ENCODE results near the gene ZFHX3. TPM values are rescaled to one million over a fixed set of nuclear protein-coding genes. Genes with fewer than 3 reads are reported as not detected.

Gene ZFHX3, protein sequence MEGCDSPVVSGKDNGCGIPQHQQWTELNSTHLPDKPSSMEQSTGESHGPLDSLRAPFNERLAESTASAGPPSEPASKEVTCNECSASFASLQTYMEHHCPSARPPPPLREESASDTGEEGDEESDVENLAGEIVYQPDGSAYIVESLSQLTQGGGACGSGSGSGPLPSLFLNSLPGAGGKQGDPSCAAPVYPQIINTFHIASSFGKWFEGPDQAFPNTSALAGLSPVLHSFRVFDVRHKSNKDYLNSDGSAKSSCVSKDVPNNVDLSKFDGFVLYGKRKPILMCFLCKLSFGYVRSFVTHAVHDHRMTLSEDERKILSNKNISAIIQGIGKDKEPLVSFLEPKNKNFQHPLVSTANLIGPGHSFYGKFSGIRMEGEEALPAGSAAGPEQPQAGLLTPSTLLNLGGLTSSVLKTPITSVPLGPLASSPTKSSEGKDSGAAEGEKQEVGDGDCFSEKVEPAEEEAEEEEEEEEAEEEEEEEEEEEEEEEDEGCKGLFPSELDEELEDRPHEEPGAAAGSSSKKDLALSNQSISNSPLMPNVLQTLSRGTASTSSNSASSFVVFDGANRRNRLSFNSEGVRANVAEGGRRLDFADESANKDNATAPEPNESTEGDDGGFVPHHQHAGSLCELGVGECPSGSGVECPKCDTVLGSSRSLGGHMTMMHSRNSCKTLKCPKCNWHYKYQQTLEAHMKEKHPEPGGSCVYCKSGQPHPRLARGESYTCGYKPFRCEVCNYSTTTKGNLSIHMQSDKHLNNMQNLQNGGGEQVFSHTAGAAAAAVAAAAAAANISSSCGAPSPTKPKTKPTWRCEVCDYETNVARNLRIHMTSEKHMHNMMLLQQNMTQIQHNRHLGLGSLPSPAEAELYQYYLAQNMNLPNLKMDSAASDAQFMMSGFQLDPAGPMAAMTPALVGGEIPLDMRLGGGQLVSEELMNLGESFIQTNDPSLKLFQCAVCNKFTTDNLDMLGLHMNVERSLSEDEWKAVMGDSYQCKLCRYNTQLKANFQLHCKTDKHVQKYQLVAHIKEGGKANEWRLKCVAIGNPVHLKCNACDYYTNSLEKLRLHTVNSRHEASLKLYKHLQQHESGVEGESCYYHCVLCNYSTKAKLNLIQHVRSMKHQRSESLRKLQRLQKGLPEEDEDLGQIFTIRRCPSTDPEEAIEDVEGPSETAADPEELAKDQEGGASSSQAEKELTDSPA (N-terminal part only)
- 29.3 TPM for total RNA-seq
- 2.3 TPM for polyA plus RNA-seq (ENCODE audit: insufficient read depth, low read depth, low replicate concordance)
- long read RNA-seq, donor 1, partial matches to known transcripts: 13 of 13 reads
- long read RNA-seq, donor 1, other reads (novel, unspliced or antisense): 0 of 13 reads
- long read RNA-seq, donor 2: 0 reads
- long read RNA-seq, donor 3, partial matches to known transcripts: 7 of 7 reads
- long read RNA-seq, donor 3, other reads (novel, unspliced or antisense): 0 of 7 reads
- long read RNA-seq, donor 4: 0 reads
- long read RNA-seq, donor 5: 0 reads
- long read RNA-seq, donor 6: 0 reads
- long read RNA-seq, donor 7, partial matches to known transcripts: 7 of 37 reads
- long read RNA-seq, donor 7, other reads (novel, unspliced or antisense): 30 of 37 reads
- long read RNA-seq, donor 8, partial matches to known transcripts: 25 of 25 reads
- long read RNA-seq, donor 8, other reads (novel, unspliced or antisense): 0 of 25 reads
- long read RNA-seq, donor 9: 0 reads
- long read RNA-seq, donor 10: 0 reads

DNA sequence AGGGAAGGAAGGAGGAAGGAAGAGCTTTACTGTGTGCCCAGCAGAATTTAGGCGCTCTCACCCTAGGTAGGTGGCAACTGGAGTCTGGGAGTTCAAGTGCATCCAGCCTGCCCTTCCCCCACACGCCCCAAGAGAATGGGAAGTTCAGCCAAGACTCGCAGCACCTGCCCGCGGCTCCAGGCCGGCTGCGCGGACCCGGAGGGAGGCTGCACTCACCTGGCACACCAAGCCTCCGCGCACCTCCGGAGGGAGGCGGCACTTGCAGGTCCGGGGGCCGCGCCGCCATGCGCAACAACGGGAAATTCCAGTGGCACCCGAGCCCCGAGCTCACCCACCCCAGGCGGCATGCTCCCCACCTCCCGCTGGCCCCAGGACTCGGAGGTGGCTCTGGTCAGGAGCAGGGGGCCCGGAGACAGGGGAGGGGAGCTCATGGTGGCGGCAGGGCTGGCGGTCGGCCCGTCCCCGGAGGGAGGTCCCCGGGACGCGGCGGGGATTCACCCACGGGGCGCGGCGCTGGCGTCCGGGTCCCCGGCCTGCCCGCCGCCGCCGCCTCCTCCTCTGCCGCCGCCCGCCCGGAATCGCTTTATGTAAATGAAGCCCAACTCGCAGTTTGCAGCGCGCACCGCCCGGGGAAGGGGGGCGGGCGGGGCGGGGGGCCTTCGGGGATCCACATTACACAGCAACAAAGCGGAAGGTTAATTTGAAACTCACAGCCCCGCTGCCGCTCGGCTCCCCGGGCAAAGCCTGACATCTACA, at the start of gene ZFHX3:
Gene ZFHX3 (minus strand): TSS at position 593 of the 756 bp plus-strand sequence. CDS start 87,983 bp downstream, outside the sequence.
- Histone ChIP-seq H3K27ac (ENCODE audit: low read depth in 2 of 2, low read length in 2 of 2) (peak within 1 kb of the TSS; percentile 88 to 94), H3K9me3 (ENCODE audit: control insufficient read depth in 2 of 3, insufficient read depth in 1 of 3, low read length in 3 of 3) (no peaks in the 10 kb centered on the region), H3K9ac (ENCODE audit: low read length in 3 of 3) (peak within 1 kb of the TSS; percentile 45 to 62 (median 56)), H3K27me3 (ENCODE audit: control insufficient read depth, insufficient read depth, low read length) (no peaks in the 10 kb centered on the region), H3K4me3 (ENCODE audit: low read length in 3 of 3) (peak within 1 kb of the TSS; percentile 49 to 68 (median 66)), H3K4me1 (ENCODE audit: control insufficient read depth in 2 of 3, insufficient read depth in 2 of 3, low read depth in 1 of 3, low read length in 3 of 3) (peaks cover 5 to 12% (median 10%) of the 10 kb centered on the region in 3 donors), H3K36me3 (ENCODE audit: control insufficient read depth in 2 of 3, insufficient read depth in 3 of 3, low read length in 3 of 3) (no peaks in the 10 kb centered on the region)
- TF ChIP-seq, protein P1, sequence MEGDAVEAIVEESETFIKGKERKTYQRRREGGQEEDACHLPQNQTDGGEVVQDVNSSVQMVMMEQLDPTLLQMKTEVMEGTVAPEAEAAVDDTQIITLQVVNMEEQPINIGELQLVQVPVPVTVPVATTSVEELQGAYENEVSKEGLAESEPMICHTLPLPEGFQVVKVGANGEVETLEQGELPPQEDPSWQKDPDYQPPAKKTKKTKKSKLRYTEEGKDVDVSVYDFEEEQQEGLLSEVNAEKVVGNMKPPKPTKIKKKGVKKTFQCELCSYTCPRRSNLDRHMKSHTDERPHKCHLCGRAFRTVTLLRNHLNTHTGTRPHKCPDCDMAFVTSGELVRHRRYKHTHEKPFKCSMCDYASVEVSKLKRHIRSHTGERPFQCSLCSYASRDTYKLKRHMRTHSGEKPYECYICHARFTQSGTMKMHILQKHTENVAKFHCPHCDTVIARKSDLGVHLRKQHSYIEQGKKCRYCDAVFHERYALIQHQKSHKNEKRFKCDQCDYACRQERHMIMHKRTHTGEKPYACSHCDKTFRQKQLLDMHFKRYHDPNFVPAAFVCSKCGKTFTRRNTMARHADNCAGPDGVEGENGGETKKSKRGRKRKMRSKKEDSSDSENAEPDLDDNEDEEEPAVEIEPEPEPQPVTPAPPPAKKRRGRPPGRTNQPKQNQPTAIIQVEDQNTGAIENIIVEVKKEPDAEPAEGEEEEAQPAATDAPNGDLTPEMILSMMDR (IDR thresholded peaks at IDR 0.05; ENCODE audit: borderline replicate concordance, extremely low read depth, insufficient read depth): no peak
- DNase-seq (peak; percentile 88 to 93 (median 91)), FAIRE-seq (no peak)
- intact Hi-C loops (cut with DNase I): no loop called here

DNA sequence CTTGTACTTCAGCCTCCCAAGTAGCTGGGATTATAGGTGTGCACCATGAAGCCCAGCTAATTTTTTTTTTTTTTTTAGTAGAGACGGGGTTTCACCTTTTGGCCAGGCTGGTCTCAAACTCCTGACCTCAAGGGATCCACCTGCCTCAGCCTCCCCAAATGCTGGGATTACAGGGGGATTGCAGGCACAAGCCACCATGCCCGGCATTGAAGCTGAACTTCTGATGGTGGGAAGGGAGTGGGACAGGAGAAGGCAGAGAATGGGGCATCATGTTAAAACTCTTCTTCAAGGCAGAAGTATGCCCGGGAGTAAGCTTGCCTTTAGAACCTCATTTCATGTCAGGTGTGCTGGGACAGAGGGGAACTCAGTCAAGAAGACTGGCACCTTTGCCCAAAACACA, 48.6 kb upstream of the ZFHX3 start:
- Histone ChIP-seq H3K27ac (ENCODE audit: low read depth in 2 of 2, low read length in 2 of 2) (no peak overlapping the region), H3K9me3 (ENCODE audit: control insufficient read depth in 2 of 3, insufficient read depth in 1 of 3, low read length in 3 of 3) (no peaks in the 10 kb centered on the region), H3K9ac (ENCODE audit: low read length in 3 of 3) (no peak overlapping the region), H3K36me3 (ENCODE audit: control insufficient read depth in 2 of 3, insufficient read depth in 3 of 3, low read length in 3 of 3) (no peaks in the 10 kb centered on the region), H3K4me3 (ENCODE audit: low read length in 3 of 3) (no peak overlapping the region), H3K27me3 (ENCODE audit: control insufficient read depth, insufficient read depth, low read length) (no peaks in the 10 kb centered on the region), H3K4me1 (ENCODE audit: control insufficient read depth in 2 of 3, insufficient read depth in 2 of 3, low read depth in 1 of 3, low read length in 3 of 3) (peaks cover 0 to 2% (median 0%) of the 10 kb centered on the region in 3 donors)
- TF ChIP-seq, protein P1 (IDR thresholded peaks at IDR 0.05; ENCODE audit: borderline replicate concordance, extremely low read depth, insufficient read depth): no peak
- no peak for DNase-seq
- FAIRE-seq: no peak
- intact Hi-C loops (cut with DNase I): no loop called here

Data from kidney (tissue), 22 donors.